HEK293 (cell line): ENCODE measurements around the gene ADAMTS8.

Experiments
- IKZF3 ChIP-seq: fragments of 450-650 bp; IDR thresholded peaks from 2 replicates; pipeline ENCODE4 v1.5.0; 2018; ENCODE audit warnings: missing biosample characterization, mild to moderate bottlenecking, missing genetic modification characterization, moderate library complexity
- KLF16 ChIP-seq: fragments of 450-650 bp; formaldehyde crosslinking; IDR thresholded peaks from 2 replicates; pipeline ENCODE4 v1.5.1; 2017; ENCODE audit warnings: missing biosample characterization, missing genetic modification characterization
- RBAK ChIP-seq: fragments of 450-650 bp; formaldehyde crosslinking; IDR thresholded peaks from 2 replicates; pipeline ENCODE4 v1.5.1; 2016; ENCODE audit warnings: missing biosample characterization, missing genetic modification characterization
- SP3 ChIP-seq: fragments of 450-650 bp; formaldehyde crosslinking; IDR thresholded peaks from 2 replicates; pipeline ENCODE4 v1.5.1; 2016; ENCODE audit warnings: missing biosample characterization, missing genetic modification characterization
- WT1 ChIP-seq: fragments of 450-650 bp; formaldehyde crosslinking; IDR thresholded peaks from 2 replicates; pipeline ENCODE4 v1.5.1; 2016; ENCODE audit warnings: missing biosample characterization, missing genetic modification characterization
- ZBTB17 ChIP-seq: fragments of 450-650 bp; formaldehyde crosslinking; IDR thresholded peaks from 2 replicates; pipeline ENCODE4 v1.5.1; 2016; ENCODE audit warnings: missing biosample characterization, missing genetic modification characterization
- ZBTB7A ChIP-seq: fragments of 450-650 bp; formaldehyde crosslinking; IDR thresholded peaks from 2 replicates; pipeline ENCODE4 v1.5.1; 2016; ENCODE audit warnings: low read depth, missing biosample characterization, missing genetic modification characterization
- ZFHX2 ChIP-seq: fragments of 450-650 bp; formaldehyde crosslinking; conservative IDR thresholded peaks from 2 replicates; pipeline ENCODE4 v1.5.1; 2016; ENCODE audit warnings: missing biosample characterization, missing genetic modification characterization
- ZNF133 ChIP-seq: fragments of 450-650 bp; formaldehyde crosslinking; IDR thresholded peaks from 2 replicates; pipeline ENCODE4 v1.5.1; 2016; ENCODE audit warnings: missing biosample characterization, missing genetic modification characterization
- ZNF16 ChIP-seq: fragments of 450-650 bp; formaldehyde crosslinking; IDR thresholded peaks from 2 replicates; pipeline ENCODE4 v1.5.1; 2016; ENCODE audit warnings: low read depth, missing biosample characterization, missing genetic modification characterization
- ZNF19 ChIP-seq: fragments of 450-650 bp; formaldehyde crosslinking; IDR thresholded peaks from 2 replicates; pipeline ENCODE4; 2016; ENCODE audit warnings: missing biosample characterization, missing genetic modification characterization, low read depth
- ZNF202 ChIP-seq: fragments of 450-650 bp; formaldehyde crosslinking; IDR thresholded peaks from 2 replicates; pipeline ENCODE4 v1.5.1; 2016; ENCODE audit warnings: missing biosample characterization, missing genetic modification characterization, borderline replicate concordance
- ZNF221 ChIP-seq: fragments of 450-650 bp; formaldehyde crosslinking; IDR thresholded peaks from 2 replicates; pipeline ENCODE4 v1.5.1; 2017; ENCODE audit warnings: missing biosample characterization, missing genetic modification characterization, borderline replicate concordance
- ZNF423 ChIP-seq: fragments of 450-650 bp; formaldehyde crosslinking; IDR thresholded peaks from 2 replicates; pipeline ENCODE4 v1.5.1; 2016; ENCODE audit warnings: missing biosample characterization, missing genetic modification characterization
- ZNF558 ChIP-seq: fragments of 450-650 bp; formaldehyde crosslinking; IDR thresholded peaks from 2 replicates; pipeline ENCODE4 v1.5.1; 2016; ENCODE audit warnings: missing biosample characterization, missing genetic modification characterization
- ZNF560 ChIP-seq: fragments of 450-650 bp; formaldehyde crosslinking; IDR thresholded peaks from 2 replicates; pipeline ENCODE4 v1.5.1; 2017; ENCODE audit warnings: missing biosample characterization, missing genetic modification characterization, borderline replicate concordance
- ZNF596 ChIP-seq: fragments of 450-650 bp; IDR thresholded peaks from 2 replicates; pipeline ENCODE4 v1.5.0; 2018; ENCODE audit warnings: missing biosample characterization, mild to moderate bottlenecking, missing genetic modification characterization, moderate library complexity
- ZNF747 ChIP-seq: fragments of 450-650 bp; formaldehyde crosslinking; IDR thresholded peaks from 2 replicates; pipeline ENCODE4 v1.5.1; 2016; ENCODE audit warnings: missing biosample characterization, missing genetic modification characterization
- ZNF776 ChIP-seq: fragments of 450-650 bp; formaldehyde crosslinking; IDR thresholded peaks from 2 replicates; pipeline ENCODE4 v1.5.0; 2017; ENCODE audit warnings: missing biosample characterization, missing genetic modification characterization, borderline replicate concordance
- ZNF791 ChIP-seq: fragments of 450-650 bp; formaldehyde crosslinking; IDR thresholded peaks from 2 replicates; pipeline ENCODE4 v1.5.1; 2016; ENCODE audit warnings: missing biosample characterization, missing genetic modification characterization
- ZNF830 ChIP-seq: fragments of 450-650 bp; IDR thresholded peaks from 2 replicates; pipeline ENCODE4 v1.5.0; 2018; ENCODE audit warnings: missing biosample characterization, missing genetic modification characterization, low read depth, mild to moderate bottlenecking, moderate library complexity
- ZNF843 ChIP-seq: fragments of 450-650 bp; formaldehyde crosslinking; IDR thresholded peaks from 2 replicates; pipeline ENCODE4 v1.5.1; 2016; ENCODE audit warnings: missing biosample characterization, missing genetic modification characterization
- ZSCAN23 ChIP-seq: fragments of 450-650 bp; formaldehyde crosslinking; IDR thresholded peaks from 2 replicates; pipeline ENCODE4 v1.5.1; 2016; ENCODE audit warnings: missing biosample characterization, missing genetic modification characterization
- TF ChIP-seq, protein P1 (sequence below): fragments of 450-650 bp; formaldehyde crosslinking; IDR thresholded peaks from 2 replicates; pipeline ENCODE4 v1.5.1; 2016; ENCODE audit warnings: missing biosample characterization, missing genetic modification characterization, borderline replicate concordance
- TF ChIP-seq, protein P2 (sequence below): fragments of 450-650 bp; formaldehyde crosslinking; IDR thresholded peaks from 2 replicates; pipeline ENCODE4 v1.5.1; 2016; ENCODE audit warnings: missing biosample characterization, missing genetic modification characterization
- TF ChIP-seq, protein P3 (sequence below): fragments of 450-650 bp; formaldehyde crosslinking; IDR thresholded peaks from 2 replicates; pipeline ENCODE4 v1.5.1; 2016; ENCODE audit warnings: missing biosample characterization, missing genetic modification characterization
- TF ChIP-seq, protein P4 (sequence below): fragments of 450-650 bp; formaldehyde crosslinking; IDR thresholded peaks from 2 replicates; pipeline ENCODE4 v1.5.1; 2017; ENCODE audit warnings: missing biosample characterization, missing genetic modification characterization
- TF ChIP-seq, protein P5 (sequence below): fragments of 450-650 bp; formaldehyde crosslinking; IDR thresholded peaks from 2 replicates; pipeline ENCODE4 v1.5.1; 2016; ENCODE audit warnings: missing biosample characterization, missing genetic modification characterization

Gene ADAMTS8

DNA sequence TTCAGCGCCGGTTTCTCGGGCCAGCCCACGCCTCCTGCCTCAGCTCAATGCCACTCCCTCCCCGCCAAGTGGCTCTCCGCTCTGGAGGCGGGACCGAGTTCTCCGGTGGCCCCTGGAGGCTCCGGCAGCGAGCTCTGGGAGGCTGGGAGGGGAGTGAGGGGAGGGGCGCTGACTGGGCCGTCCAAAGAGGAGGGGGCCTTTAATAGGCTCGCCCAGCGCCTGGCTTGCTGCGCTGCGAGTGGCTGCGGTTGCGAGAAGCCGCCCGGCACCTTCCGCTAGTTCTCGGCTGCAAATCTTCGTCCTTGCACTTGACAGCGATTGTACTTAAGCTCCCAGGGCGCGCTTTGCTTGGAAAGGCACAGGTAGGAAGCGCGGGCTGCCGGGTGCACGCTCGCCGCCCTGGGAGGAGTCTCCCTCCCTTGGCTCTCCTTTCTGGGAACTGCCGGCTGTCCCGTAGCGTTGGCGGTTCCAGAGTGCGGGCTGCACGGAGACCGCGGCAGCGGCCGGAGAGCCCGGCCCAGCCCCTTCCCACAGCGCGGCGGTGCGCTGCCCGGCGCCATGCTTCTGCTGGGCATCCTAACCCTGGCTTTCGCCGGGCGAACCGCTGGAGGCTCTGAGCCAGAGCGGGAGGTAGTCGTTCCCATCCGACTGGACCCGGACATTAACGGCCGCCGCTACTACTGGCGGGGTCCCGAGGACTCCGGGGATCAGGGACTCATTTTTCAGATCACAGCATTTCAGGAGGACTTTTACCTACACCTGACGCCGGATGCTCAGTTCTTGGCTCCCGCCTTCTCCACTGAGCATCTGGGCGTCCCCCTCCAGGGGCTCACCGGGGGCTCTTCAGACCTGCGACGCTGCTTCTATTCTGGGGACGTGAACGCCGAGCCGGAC lies 20.3 kb upstream of the ADAMTS8 start, which contains the start of gene ADAMTS15 (continued):
- TF ChIP-seq, protein P1, sequence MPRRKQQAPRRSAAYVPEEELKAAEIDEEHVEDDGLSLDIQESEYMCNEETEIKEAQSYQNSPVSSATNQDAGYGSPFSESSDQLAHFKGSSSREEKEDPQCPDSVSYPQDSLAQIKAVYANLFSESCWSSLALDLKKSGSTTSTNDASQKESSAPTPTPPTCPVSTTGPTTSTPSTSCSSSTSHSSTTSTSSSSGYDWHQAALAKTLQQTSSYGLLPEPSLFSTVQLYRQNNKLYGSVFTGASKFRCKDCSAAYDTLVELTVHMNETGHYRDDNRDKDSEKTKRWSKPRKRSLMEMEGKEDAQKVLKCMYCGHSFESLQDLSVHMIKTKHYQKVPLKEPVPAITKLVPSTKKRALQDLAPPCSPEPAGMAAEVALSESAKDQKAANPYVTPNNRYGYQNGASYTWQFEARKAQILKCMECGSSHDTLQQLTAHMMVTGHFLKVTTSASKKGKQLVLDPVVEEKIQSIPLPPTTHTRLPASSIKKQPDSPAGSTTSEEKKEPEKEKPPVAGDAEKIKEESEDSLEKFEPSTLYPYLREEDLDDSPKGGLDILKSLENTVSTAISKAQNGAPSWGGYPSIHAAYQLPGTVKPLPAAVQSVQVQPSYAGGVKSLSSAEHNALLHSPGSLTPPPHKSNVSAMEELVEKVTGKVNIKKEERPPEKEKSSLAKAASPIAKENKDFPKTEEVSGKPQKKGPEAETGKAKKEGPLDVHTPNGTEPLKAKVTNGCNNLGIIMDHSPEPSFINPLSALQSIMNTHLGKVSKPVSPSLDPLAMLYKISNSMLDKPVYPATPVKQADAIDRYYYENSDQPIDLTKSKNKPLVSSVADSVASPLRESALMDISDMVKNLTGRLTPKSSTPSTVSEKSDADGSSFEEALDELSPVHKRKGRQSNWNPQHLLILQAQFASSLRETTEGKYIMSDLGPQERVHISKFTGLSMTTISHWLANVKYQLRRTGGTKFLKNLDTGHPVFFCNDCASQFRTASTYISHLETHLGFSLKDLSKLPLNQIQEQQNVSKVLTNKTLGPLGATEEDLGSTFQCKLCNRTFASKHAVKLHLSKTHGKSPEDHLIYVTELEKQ: no peak
- no peak for TF ChIP-seq ZNF423 (tag by site-specific recombination)
- TF ChIP-seq WT1 (tag by site-specific recombination): peak; percentile 46; the same call in 1 of the 2 replicates
- no peak for TF ChIP-seq ZNF560 (tag by site-specific recombination)
- TF ChIP-seq ZNF558: no peak
- TF ChIP-seq KLF16 (tag by site-specific recombination): no peak
- no peak for TF ChIP-seq ZSCAN23 (tag by site-specific recombination)
- TF ChIP-seq ZNF843 (tag by site-specific recombination): no peak
- TF ChIP-seq, protein P2, sequence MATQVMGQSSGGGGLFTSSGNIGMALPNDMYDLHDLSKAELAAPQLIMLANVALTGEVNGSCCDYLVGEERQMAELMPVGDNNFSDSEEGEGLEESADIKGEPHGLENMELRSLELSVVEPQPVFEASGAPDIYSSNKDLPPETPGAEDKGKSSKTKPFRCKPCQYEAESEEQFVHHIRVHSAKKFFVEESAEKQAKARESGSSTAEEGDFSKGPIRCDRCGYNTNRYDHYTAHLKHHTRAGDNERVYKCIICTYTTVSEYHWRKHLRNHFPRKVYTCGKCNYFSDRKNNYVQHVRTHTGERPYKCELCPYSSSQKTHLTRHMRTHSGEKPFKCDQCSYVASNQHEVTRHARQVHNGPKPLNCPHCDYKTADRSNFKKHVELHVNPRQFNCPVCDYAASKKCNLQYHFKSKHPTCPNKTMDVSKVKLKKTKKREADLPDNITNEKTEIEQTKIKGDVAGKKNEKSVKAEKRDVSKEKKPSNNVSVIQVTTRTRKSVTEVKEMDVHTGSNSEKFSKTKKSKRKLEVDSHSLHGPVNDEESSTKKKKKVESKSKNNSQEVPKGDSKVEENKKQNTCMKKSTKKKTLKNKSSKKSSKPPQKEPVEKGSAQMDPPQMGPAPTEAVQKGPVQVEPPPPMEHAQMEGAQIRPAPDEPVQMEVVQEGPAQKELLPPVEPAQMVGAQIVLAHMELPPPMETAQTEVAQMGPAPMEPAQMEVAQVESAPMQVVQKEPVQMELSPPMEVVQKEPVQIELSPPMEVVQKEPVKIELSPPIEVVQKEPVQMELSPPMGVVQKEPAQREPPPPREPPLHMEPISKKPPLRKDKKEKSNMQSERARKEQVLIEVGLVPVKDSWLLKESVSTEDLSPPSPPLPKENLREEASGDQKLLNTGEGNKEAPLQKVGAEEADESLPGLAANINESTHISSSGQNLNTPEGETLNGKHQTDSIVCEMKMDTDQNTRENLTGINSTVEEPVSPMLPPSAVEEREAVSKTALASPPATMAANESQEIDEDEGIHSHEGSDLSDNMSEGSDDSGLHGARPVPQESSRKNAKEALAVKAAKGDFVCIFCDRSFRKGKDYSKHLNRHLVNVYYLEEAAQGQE: no peak
- TF ChIP-seq ZBTB7A (tag by site-specific recombination): no peak
- TF ChIP-seq ZNF747 (tag by site-specific recombination): no peak
- TF ChIP-seq ZNF791: no peak
- TF ChIP-seq, protein P3, sequence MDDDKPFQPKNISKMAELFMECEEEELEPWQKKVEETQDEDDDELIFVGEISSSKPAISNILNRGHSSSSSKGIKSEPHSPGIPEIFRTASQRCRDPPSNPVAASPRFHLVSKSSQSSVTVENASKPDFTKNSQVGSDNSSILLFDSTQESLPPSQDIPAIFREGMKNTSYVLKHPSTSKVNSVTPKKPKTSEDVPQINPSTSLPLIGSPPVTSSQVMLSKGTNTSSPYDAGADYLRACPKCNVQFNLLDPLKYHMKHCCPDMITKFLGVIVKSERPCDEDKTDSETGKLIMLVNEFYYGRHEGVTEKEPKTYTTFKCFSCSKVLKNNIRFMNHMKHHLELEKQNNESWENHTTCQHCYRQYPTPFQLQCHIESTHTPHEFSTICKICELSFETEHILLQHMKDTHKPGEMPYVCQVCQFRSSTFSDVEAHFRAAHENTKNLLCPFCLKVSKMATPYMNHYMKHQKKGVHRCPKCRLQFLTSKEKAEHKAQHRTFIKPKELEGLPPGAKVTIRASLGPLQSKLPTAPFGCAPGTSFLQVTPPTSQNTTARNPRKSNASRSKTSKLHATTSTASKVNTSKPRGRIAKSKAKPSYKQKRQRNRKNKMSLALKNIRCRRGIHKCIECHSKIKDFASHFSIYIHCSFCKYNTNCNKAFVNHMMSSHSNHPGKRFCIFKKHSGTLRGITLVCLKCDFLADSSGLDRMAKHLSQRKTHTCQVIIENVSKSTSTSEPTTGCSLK (tag by site-specific recombination): no peak
- TF ChIP-seq IKZF3 (tag by site-specific recombination): peak; percentile 53; the same call in 1 of the 2 replicates
- 0 out of 2 replicates have a peak, but pooled peaks have one; percentile 43 for TF ChIP-seq ZBTB17 (tag by site-specific recombination)
- no peak for TF ChIP-seq ZNF133
- TF ChIP-seq, protein P4, sequence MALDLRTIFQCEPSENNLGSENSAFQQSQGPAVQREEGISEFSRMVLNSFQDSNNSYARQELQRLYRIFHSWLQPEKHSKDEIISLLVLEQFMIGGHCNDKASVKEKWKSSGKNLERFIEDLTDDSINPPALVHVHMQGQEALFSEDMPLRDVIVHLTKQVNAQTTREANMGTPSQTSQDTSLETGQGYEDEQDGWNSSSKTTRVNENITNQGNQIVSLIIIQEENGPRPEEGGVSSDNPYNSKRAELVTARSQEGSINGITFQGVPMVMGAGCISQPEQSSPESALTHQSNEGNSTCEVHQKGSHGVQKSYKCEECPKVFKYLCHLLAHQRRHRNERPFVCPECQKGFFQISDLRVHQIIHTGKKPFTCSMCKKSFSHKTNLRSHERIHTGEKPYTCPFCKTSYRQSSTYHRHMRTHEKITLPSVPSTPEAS (tag by site-specific recombination): no peak
- TF ChIP-seq RBAK (tag by site-specific recombination): no peak
- no peak for TF ChIP-seq ZNF19 (tag by site-specific recombination)
- TF ChIP-seq, protein P5, sequence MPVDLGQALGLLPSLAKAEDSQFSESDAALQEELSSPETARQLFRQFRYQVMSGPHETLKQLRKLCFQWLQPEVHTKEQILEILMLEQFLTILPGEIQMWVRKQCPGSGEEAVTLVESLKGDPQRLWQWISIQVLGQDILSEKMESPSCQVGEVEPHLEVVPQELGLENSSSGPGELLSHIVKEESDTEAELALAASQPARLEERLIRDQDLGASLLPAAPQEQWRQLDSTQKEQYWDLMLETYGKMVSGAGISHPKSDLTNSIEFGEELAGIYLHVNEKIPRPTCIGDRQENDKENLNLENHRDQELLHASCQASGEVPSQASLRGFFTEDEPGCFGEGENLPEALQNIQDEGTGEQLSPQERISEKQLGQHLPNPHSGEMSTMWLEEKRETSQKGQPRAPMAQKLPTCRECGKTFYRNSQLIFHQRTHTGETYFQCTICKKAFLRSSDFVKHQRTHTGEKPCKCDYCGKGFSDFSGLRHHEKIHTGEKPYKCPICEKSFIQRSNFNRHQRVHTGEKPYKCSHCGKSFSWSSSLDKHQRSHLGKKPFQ (tag by site-specific recombination): no peak
- no peak for TF ChIP-seq ZNF221 (tag by site-specific recombination)
- no peak for TF ChIP-seq ZNF596 (tag by site-specific recombination)
- TF ChIP-seq ZNF776 (tag by site-specific recombination): no peak
- peak; percentile 64 for TF ChIP-seq SP3 (tag by site-specific recombination)
- TF ChIP-seq ZNF830 (tag by site-specific recombination): no peak
- TF ChIP-seq ZFHX2 (tag by site-specific recombination): peak; percentile 64
- no peak for TF ChIP-seq ZNF16 (tag by site-specific recombination)
- TF ChIP-seq ZNF202 (tag by site-specific recombination): no peak
